HCT116 (cell line): ENCODE measurements around the gene RFX1. TPM values are rescaled to one million over a fixed set of nuclear protein-coding genes. Genes with fewer than 3 reads are reported as not detected.

Experiments used
- ATAC-seq: fragments of 200-7000 bp; cut with Tn5 transposase; 2 replicates; pipeline ENCODE4 v1.9.1; 2020; ENCODE audit warnings: mild to moderate bottlenecking, moderate library complexity
- BruUV-seq: library from RNA; stranded (reverse); fragments of 400-500 nt; replicated peaks from 2 replicates; lab custom pipeline; 2021; lab: Mats Ljungman, UMichigan
- CTCF ChIA-PET: fragments of 300-600 bp; sonication (Branson Sonifier 250); formaldehyde crosslinking; loops from one replicate; lab custom pipeline; 2021; ENCODE audit warnings: antibody characterized with exemption; lab: Charles Lee
- POLR2A ChIA-PET: fragments of 300-600, 350-600 bp; sonication (Branson Sonifier 250); formaldehyde crosslinking; loops from one replicate; lab custom pipeline; 2021; ENCODE audit warnings: antibody characterized with exemption; lab: Charles Lee
- RAD21 ChIA-PET, 2 experiments: fragments of 300-600 bp; sonication (Branson Sonifier 250); formaldehyde crosslinking; loops; one replicate each; lab custom pipeline; 2023; ENCODE audit warnings: low total read pairs in 2 of 2; ENCODE audit not compliant: uncharacterized antibody in 2 of 2, unreplicated experiment in 2 of 2, low non-redundant PET in 1 of 2; lab: Charles Lee
- DNase-seq: peaks from one replicate; pipeline ENCODE4 v3.0.0-alpha.2; 2010; ENCODE audit warnings: low read depth, low spot score
- H2AFZ ChIP-seq: fragments of 200-600 bp; shearing (Covaris generic), sonication (generic); 2 replicates; pipeline ENCODE4 v1.6.1; 2017; ENCODE audit warnings: low read depth, mixed run types, mixed read lengths, antibody characterized with exemption, low read length; ENCODE audit not compliant: poor library complexity, severe bottlenecking
- H3K27ac ChIP-seq: 2 replicates; pipeline ENCODE4 v1.5.1; 2012; ENCODE audit warnings: low read depth, low read length
- H3K27me3 ChIP-seq: fragments of 200-600 bp; sonication (generic); 2 replicates; pipeline ENCODE4 v1.6.1; 2016; ENCODE audit warnings: mixed run types, low read length, mixed read lengths; ENCODE audit not compliant: insufficient read depth
- H3K36me3 ChIP-seq, 2 experiments: fragments of 200-500 bp in 1 of 2; fragments of 200-600 bp in 1 of 2; sonication (Bioruptor generic) in 1 of 2; sonication (generic) in 1 of 2; 2 replicates each; pipeline versions ENCODE4 v1.5.1 to v1.6.1; 2014 to 2016; ENCODE audit warnings: low read length in 2 of 2, inconsistent platforms in 1 of 2, mixed read lengths in 1 of 2, mixed run types in 1 of 2; ENCODE audit not compliant: insufficient read depth in 2 of 2, control insufficient read depth in 1 of 2
- H3K4me1 ChIP-seq, 2 experiments: fragments of 200-600 bp in 1 of 2; sonication (generic) in 1 of 2; 2 replicates each; pipeline versions ENCODE4 v1.5.1 to v1.6.1; 2012 to 2017; ENCODE audit warnings: low read length in 2 of 2, inconsistent platforms in 1 of 2, mild to moderate bottlenecking in 1 of 2, mixed read lengths in 1 of 2, mixed run types in 1 of 2, moderate library complexity in 1 of 2; ENCODE audit not compliant: insufficient read depth in 2 of 2, control insufficient read depth in 1 of 2
- H3K4me2 ChIP-seq: fragments of 200-600 bp; sonication (generic); 2 replicates; pipeline ENCODE4 v1.6.1; 2017; ENCODE audit warnings: mixed run types, low read length, mixed read lengths
- H3K4me3 ChIP-seq, 2 experiments: fragments of 200-600 bp in 1 of 2; sonication (generic) in 1 of 2; replicated peaks in 1 of 2; 2 replicates each; pipeline ENCODE4 v1.5.1; 2011 to 2016; ENCODE audit warnings: low read length in 2 of 2, control low read depth in 1 of 2, low read depth in 1 of 2, mild to moderate bottlenecking in 1 of 2, mixed read lengths in 1 of 2, mixed run types in 1 of 2
- H3K79me2 ChIP-seq: fragments of 200-600 bp; sonication (generic); 2 replicates; pipeline ENCODE4 v1.6.1; 2017; ENCODE audit warnings: mild to moderate bottlenecking, mixed run types, low read length, moderate library complexity, mixed read lengths; ENCODE audit not compliant: insufficient read depth
- H3K9ac ChIP-seq: fragments of 200-600 bp; sonication (generic); 2 replicates; pipeline ENCODE4 v1.6.1; 2016; ENCODE audit warnings: low read length, mixed read lengths
- H3K9me2 ChIP-seq: fragments of 200-600 bp; sonication (generic), shearing (Covaris generic); 2 replicates; pipeline ENCODE4 v1.6.1; 2017; ENCODE audit warnings: mixed run types, mild to moderate bottlenecking, moderate library complexity; ENCODE audit not compliant: insufficient read depth
- H3K9me3 ChIP-seq, 2 experiments: fragments of 200-500 bp in 1 of 2; fragments of 200-600 bp in 1 of 2; sonication (Bioruptor generic) in 1 of 2; sonication (generic) in 1 of 2; 2 replicates each; pipeline ENCODE4 v1.6.1; 2014 to 2017; ENCODE audit warnings: low read length in 2 of 2, mixed read lengths in 2 of 2, inconsistent platforms in 1 of 2, low read depth in 1 of 2, mild to moderate bottlenecking in 1 of 2, mixed run types in 1 of 2, moderate library complexity in 1 of 2; ENCODE audit not compliant: control insufficient read depth in 1 of 2, insufficient read depth in 1 of 2
- H4K20me1 ChIP-seq: fragments of 200-600 bp; sonication (generic), shearing (Covaris generic); 2 replicates; pipeline ENCODE4 v1.6.1; 2017; ENCODE audit warnings: mixed run types, mild to moderate bottlenecking, moderate library complexity; ENCODE audit not compliant: insufficient read depth
- ATF3 ChIP-seq: IDR thresholded peaks from 2 replicates; pipeline ENCODE4 v1.6.1; 2012
- CBX3 ChIP-seq: IDR thresholded peaks from 2 replicates; pipeline ENCODE4 v1.6.1; 2012; ENCODE audit warnings: low read depth
- CEBPB ChIP-seq: IDR thresholded peaks from 2 replicates; pipeline ENCODE4 v1.6.1; 2012; ENCODE audit warnings: low read depth
- EGR1 ChIP-seq: IDR thresholded peaks from 2 replicates; pipeline ENCODE4 v1.6.1; 2012; ENCODE audit warnings: low read depth
- ELF1 ChIP-seq: IDR thresholded peaks from 2 replicates; pipeline ENCODE4 v1.6.1; 2012; ENCODE audit warnings: low read depth, borderline replicate concordance
- EZH2 ChIP-seq: fragments of 200-600 bp; sonication (generic); IDR thresholded peaks from 2 replicates; pipeline ENCODE4 v1.6.1; 2017; ENCODE audit warnings: antibody characterized with exemption, mixed run types
- EZH2phosphoT487 ChIP-seq: fragments of 200-600 bp; IDR thresholded peaks from 2 replicates; pipeline ENCODE4 v1.6.1; 2018; ENCODE audit warnings: antibody characterized with exemption, borderline replicate concordance
- FOSL1 ChIP-seq: IDR thresholded peaks from 2 replicates; pipeline ENCODE4 v1.6.1; 2012; ENCODE audit warnings: low read depth
- MAX ChIP-seq: IDR thresholded peaks from 2 replicates; pipeline ENCODE4 v1.6.1; 2012
- POLR2A ChIP-seq: IDR thresholded peaks from 2 replicates; pipeline ENCODE4 v1.7.0; 2011; ENCODE audit warnings: borderline replicate concordance; ENCODE audit not compliant: insufficient read depth, insufficient read length; ENCODE audit errors: extremely low read depth
- POLR2AphosphoS5 ChIP-seq: IDR thresholded peaks from 2 replicates; pipeline ENCODE4 v1.6.1; 2011; ENCODE audit warnings: mild to moderate bottlenecking, low read depth, low read length, moderate library complexity
- SIN3A ChIP-seq: IDR thresholded peaks from 2 replicates; pipeline ENCODE4 v1.6.1; 2012; ENCODE audit warnings: low read depth
- TCF7L2 ChIP-seq: IDR thresholded peaks from 2 replicates; pipeline ENCODE4 v1.7.0; 2011; ENCODE audit warnings: borderline replicate concordance, inconsistent platforms; ENCODE audit not compliant: insufficient read depth, insufficient read length; ENCODE audit errors: extremely low read depth
- YY1 ChIP-seq: IDR thresholded peaks from 2 replicates; pipeline ENCODE4 v1.6.1; 2011; ENCODE audit warnings: low read length, low read depth, moderate library complexity, mild to moderate bottlenecking; ENCODE audit not compliant: insufficient replicate concordance; ENCODE audit errors: extremely low read depth
- ZBTB33 ChIP-seq: IDR thresholded peaks from 2 replicates; pipeline ENCODE4 v1.6.1; 2011; ENCODE audit warnings: mild to moderate bottlenecking, low read length, moderate library complexity; ENCODE audit not compliant: insufficient replicate concordance; ENCODE audit errors: extremely low read depth
- ZFX ChIP-seq: fragments of 450-650 bp; IDR thresholded peaks from 2 replicates; pipeline ENCODE4 v1.6.1; 2017
- ZNF274 ChIP-seq: fragments of 200-500 bp; sonication (Bioruptor generic); IDR thresholded peaks from 2 replicates; pipeline ENCODE4 v1.6.1; 2014; ENCODE audit warnings: mild to moderate bottlenecking, low read depth, low read length, inconsistent platforms
- intact Hi-C: fragments of 100-400 bp; cut with micrococcal nuclease; formaldehyde crosslinking; loops from 2 replicates; pipeline ENCODE4 v1.10.0; 2022
- total RNA-seq: library from RNA; stranded (reverse); gene quantifications from one replicate; pipeline ENCODE4 v1.2.1, GENCODE V29; 2021; ENCODE audit not compliant: unreplicated experiment
- TF ChIP-seq, protein P1 (sequence below): IDR thresholded peaks from 2 replicates; pipeline ENCODE4 v1.6.1; 2012; ENCODE audit warnings: low read depth

The RFX1 gene
- total RNA-seq, 1 experiment from 2014 or later, result 16.3 TPM

GRCh38 chr19:13981467-13981866, 24.7 kb downstream of the RFX1 start:
- no peak overlapping the region for H3K9ac ChIP-seq
- no peak overlapping the region for H3K4me2 ChIP-seq
- no peak overlapping the region for H3K4me3 ChIP-seq
- no peaks in the 10 kb centered on the region for H3K9me2 ChIP-seq
- no peaks in the 10 kb centered on the region for H3K9me3 ChIP-seq
- TF ChIP-seq MAX (no peak), POLR2A (no peak), POLR2AphosphoS5 (no peak), CBX3 (no peak), EZH2 (no peak), FOSL1 (no peak), YY1 (no peak), ZFX (no peak), EZH2phosphoT487 (no peak), ATF3 (no peak), ZNF274 (no peak), ELF1 (no peak), SIN3A (no peak), TCF7L2 (no peak), CEBPB (no peak), EGR1 (no peak), ZBTB33 (no peak)
- TF ChIP-seq, protein P1, sequence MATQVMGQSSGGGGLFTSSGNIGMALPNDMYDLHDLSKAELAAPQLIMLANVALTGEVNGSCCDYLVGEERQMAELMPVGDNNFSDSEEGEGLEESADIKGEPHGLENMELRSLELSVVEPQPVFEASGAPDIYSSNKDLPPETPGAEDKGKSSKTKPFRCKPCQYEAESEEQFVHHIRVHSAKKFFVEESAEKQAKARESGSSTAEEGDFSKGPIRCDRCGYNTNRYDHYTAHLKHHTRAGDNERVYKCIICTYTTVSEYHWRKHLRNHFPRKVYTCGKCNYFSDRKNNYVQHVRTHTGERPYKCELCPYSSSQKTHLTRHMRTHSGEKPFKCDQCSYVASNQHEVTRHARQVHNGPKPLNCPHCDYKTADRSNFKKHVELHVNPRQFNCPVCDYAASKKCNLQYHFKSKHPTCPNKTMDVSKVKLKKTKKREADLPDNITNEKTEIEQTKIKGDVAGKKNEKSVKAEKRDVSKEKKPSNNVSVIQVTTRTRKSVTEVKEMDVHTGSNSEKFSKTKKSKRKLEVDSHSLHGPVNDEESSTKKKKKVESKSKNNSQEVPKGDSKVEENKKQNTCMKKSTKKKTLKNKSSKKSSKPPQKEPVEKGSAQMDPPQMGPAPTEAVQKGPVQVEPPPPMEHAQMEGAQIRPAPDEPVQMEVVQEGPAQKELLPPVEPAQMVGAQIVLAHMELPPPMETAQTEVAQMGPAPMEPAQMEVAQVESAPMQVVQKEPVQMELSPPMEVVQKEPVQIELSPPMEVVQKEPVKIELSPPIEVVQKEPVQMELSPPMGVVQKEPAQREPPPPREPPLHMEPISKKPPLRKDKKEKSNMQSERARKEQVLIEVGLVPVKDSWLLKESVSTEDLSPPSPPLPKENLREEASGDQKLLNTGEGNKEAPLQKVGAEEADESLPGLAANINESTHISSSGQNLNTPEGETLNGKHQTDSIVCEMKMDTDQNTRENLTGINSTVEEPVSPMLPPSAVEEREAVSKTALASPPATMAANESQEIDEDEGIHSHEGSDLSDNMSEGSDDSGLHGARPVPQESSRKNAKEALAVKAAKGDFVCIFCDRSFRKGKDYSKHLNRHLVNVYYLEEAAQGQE, result no peak
- no peak overlapping the region for H2AFZ ChIP-seq
- DNase-seq (no peak), ATAC-seq (no peak)
- H3K4me1 ChIP-seq, result peaks cover 8 to 11% of the 10 kb centered on the region in 2 experiments; a peak in 3 of 4 replicates
- H3K27ac ChIP-seq, result no peak overlapping the region
- intact Hi-C loops, result no loop called here
- no peaks in the 10 kb centered on the region; a peak in 1 of 4 replicates for H3K36me3 ChIP-seq
- BruUV-seq, result no TSS peak
- no peaks in the 10 kb centered on the region for H3K27me3 ChIP-seq
- ChIA-PET CTCF (no interaction called here), RAD21 (no interaction called here), POLR2A (no interaction called here)
- H3K79me2 ChIP-seq, result no peaks in the 10 kb centered on the region
- no peaks in the 10 kb centered on the region for H4K20me1 ChIP-seq
